C4-2B (cell line): Measurements from ENCODE around the gene PRPH.
"Not testable (repeated sequence)": the region's sequence is repeated elsewhere in the genome, so short reads cannot be mapped to it uniquely, and the experiment has no call there.

Experiments
- H3K27ac ChIP-seq: fragments of 450-650 bp; 2 replicates; pipeline ENCODE4 v1.5.1; 2017
- ZFX ChIP-seq: fragments of 450-650 bp; IDR thresholded peaks from 2 replicates; pipeline ENCODE4 v1.6.1; 2017
- TF ChIP-seq, protein P1 (sequence below): fragments of 450-650 bp; conservative IDR thresholded peaks from 2 replicates; pipeline ENCODE4 v1.5.1; 2017; ENCODE audit warnings: mild to moderate bottlenecking

Gene PRPH

GRCh38 chr12:49273726-49274395, 21.1 kb upstream of the PRPH start:
- TF ChIP-seq, protein P1, sequence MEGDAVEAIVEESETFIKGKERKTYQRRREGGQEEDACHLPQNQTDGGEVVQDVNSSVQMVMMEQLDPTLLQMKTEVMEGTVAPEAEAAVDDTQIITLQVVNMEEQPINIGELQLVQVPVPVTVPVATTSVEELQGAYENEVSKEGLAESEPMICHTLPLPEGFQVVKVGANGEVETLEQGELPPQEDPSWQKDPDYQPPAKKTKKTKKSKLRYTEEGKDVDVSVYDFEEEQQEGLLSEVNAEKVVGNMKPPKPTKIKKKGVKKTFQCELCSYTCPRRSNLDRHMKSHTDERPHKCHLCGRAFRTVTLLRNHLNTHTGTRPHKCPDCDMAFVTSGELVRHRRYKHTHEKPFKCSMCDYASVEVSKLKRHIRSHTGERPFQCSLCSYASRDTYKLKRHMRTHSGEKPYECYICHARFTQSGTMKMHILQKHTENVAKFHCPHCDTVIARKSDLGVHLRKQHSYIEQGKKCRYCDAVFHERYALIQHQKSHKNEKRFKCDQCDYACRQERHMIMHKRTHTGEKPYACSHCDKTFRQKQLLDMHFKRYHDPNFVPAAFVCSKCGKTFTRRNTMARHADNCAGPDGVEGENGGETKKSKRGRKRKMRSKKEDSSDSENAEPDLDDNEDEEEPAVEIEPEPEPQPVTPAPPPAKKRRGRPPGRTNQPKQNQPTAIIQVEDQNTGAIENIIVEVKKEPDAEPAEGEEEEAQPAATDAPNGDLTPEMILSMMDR, result no peak
- TF ChIP-seq ZFX, result no peak
- no peak overlapping the region for H3K27ac ChIP-seq

DNA sequence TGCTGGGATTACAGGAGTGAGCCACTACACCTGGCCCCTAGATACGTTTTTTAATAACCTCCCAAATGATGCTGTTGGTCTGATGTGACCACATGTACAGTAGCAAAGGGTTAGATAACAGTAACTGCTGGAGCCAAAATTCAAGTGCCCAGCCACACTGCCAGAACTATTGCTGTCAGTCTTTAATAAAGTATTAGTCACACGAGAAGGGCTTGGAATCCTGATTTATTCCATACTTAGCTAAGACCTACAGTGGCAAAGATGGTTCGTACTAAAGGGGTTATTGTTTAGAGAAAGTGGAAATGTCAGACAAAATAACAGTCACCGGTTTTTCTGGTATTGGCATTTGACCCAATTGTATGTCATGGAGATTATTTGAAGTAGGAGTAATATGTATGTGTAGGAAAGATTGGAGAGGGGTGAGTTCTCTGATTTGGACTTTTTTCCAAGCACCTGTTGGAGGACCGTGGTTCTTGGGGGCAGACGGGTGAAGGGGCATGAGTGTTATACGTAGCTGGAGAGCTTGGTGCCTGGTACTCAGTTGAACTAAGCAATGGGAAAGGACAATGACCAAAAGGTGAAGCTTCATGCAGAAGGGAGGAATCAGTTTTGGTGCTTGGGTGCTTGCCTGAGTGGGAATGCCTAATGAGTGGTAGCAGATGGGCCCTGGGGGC, 20.4 kb upstream of the PRPH start:
- H3K27ac ChIP-seq, result no peak overlapping the region
- TF ChIP-seq, protein P1, result no peak
- no peak for TF ChIP-seq ZFX

DNA sequence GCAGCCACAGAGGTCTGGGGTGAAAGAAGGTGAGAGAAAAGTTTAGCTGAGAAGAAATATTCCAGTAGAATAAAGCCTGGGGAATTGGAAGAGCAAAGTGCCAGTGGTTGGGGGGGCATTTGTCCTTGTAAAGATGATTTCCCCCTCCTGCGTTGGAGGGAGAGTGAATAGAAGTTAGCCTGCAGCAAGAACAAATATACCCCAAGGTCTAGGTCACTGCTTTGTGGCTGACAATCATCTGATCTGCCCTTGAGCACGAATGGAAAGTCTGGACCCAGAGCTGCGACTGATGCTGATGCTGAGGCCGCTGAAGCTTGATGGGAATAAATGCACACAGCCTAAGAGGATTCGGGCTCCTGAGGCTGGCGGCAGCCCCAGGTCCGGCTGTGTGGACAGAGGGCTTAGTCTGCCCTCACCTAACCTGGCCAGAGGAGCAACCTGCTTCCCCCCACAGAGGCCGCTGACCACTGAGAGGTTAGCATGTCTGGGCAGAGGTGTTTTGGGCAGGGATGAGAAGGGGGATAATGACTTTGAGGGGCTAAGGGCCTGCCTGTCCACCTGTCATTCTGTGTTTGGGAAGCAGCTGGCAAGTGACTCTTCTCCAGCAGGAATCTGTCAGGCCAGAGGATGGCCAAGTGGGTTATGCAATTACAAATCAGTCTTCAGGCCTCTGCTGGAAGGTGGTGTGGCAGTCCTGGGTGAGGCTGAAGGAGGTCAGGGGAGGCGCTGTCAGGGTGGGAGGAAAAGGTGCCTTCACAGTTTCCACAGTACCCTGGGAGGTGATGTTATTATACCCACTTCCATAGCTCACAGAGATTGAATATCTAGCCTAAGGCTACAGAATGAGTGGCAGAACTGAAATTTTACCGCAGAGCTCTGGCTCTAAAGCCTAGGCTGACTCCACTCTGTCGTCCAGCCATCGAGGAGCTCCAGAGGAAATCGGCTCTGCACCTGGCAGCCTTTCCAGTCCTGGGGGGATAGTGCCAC, 18.4 kb upstream of the PRPH start:
- no peak for TF ChIP-seq ZFX
- TF ChIP-seq, protein P1, result no peak

GRCh38 chr12:49277466-49277865, 17.5 kb upstream of the PRPH start:
- no peak overlapping the region for H3K27ac ChIP-seq
- no peak for TF ChIP-seq ZFX
- TF ChIP-seq, protein P1, result no peak

More for the DNA sequence above, 18.4 kb upstream of the PRPH start:
- H3K27ac ChIP-seq, result no peak overlapping the region

GRCh38 chr12:49279706-49280159, 15.2 kb upstream of the PRPH start:
- TF ChIP-seq, protein P1, result no peak
- TF ChIP-seq ZFX, result no peak
- H3K27ac ChIP-seq, result no peak overlapping the region

- not testable (repeated sequence) for H3K27ac ChIP-seq
Observed at GRCh38 chr12:49280545-49280944, 14.4 kb upstream of the PRPH start.

- H3K27ac ChIP-seq, result no peak overlapping the region
- TF ChIP-seq, protein P1, result no peak
- no peak for TF ChIP-seq ZFX
Observed at GRCh38 chr12:49282302-49282701, 12.6 kb upstream of the PRPH start.

GRCh38 chr12:49282740-49283375, 12.1 kb upstream of the PRPH start:
- H3K27ac ChIP-seq, result not testable (repeated sequence)
